Astrocyte of the hippocampus (primary cell): ENCODE measurements around the gene MUCL1.
A peak's percentile ranks its signal among the peaks of the same experiment; 100 is the strongest.
"Not testable (repeated sequence)": the region's sequence is repeated elsewhere in the genome, so short reads cannot be mapped to it uniquely, and the experiment has no call there.

Source experiments
- DNase-seq: peaks from one replicate; pipeline ENCODE4 v3.0.0; 2011; ENCODE audit warnings: low read depth, low spot score

The MUCL1 gene, protein sequence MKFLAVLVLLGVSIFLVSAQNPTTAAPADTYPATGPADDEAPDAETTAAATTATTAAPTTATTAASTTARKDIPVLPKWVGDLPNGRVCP

DNA sequence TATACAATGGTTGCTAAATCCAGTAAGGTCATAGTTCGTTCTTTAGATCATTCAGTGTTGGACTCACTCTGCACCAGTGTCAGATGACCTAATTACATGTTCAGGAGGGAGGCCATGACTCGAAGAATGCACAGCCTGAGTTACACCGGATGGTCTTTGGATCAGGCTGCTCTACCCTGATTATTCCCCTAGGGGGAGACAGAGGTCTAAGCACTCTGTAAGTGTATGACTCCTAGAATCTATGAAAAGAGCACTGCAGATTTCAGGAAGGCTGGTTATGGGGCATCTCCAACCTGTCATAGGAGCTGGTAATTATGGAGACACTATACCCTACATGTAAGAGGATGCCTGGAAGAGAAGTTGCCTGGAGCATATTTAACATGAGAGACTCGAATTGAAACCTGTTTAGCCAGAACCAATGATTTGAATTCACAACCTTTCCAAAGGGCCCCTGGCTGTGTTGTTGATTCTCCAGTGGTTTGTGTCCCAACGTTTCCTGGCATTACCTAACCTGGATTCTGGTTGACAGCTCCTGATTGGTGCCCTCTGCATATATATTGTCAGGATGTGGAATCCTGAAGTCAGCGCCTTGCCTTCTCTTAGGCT lies at the start of gene MUCL1:
Gene MUCL1, plus strand, starts transcription at position 584 of the 606 bp plus-strand sequence. CDS start 67 bp downstream, outside the sequence.
- peak; percentile 75 for DNase-seq

DNA sequence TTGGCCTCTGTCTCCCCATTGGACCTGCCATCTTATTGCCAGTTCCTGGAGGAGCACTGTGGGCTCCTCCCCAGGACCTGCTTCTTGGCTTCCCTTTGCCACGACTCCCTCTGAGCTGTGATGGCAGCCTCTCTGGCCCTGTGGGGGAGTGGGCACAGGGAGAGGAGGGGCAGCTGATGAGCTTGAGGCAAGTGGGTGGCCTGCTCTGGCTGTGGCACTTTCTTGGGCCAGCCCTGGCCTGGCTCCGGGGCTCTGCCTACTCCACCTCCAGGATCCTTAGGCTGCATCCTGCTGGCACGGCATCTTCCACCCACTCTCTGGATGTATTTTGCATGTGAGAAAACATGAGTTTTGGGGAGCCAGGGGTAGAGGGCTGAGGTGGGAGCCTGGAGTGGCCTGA lies 32.6 kb upstream of the MUCL1 start:
- DNase-seq = no peak

DNA sequence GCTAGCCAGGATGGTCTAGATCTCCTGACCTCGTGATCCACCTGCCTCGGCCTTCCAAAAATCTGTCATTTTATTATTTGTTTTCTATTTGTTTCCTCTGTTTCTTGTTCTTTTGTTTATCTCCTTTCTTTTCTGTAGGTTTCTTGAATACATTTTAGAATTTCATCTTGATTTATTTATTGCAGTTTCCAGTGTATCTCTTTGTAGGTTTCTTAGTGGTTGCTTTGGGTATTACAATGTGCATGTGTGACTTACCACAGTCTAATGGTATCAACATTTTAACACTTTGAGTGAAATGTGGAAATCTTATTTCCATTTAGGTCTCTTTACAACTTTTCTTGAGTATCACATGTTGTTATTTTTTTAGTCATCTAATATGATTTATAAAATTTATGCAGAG lies 29.9 kb upstream of the MUCL1 start:
- DNase-seq = no peak

DNA sequence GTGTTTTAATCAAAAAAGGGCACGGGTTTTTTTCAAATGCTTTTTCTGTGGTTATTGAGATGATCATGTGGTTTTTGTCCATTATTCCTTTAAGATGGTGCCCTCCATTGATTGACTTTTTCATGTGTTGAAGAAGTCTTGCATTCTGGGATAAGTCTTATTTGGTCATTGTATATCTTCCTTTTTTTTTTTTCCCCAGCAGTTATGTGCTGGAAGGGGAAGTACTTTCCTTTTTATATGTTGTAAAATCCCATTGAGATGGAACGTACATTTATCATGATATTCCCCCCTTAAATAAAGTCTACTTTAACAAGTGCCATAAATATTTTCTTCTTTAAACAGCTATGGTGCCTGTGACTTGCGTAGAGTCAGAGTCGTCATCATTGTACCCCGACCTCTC lies 24.8 kb upstream of the MUCL1 start:
- no peak for DNase-seq

DNA sequence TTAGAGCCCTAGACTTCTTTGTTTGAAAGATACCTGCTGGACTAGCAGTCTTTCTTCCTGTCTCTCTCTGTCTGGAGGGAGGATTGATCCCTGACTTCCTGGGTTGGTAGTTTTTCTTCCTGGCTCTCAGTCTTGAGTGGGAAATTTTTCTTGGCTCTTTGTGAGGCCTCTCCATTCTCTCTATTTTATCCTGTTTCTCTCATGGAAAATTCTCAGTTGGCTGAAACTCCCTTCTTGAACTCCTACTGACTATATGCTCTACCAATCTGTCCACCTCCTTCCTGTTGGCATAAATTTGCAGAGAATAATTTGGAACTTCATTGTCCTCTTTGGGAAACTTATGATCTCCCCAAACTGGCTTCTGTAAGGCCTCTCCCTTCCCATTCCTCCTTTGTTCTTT lies 24.1 kb upstream of the MUCL1 start:
- DNase-seq = no peak

DNA sequence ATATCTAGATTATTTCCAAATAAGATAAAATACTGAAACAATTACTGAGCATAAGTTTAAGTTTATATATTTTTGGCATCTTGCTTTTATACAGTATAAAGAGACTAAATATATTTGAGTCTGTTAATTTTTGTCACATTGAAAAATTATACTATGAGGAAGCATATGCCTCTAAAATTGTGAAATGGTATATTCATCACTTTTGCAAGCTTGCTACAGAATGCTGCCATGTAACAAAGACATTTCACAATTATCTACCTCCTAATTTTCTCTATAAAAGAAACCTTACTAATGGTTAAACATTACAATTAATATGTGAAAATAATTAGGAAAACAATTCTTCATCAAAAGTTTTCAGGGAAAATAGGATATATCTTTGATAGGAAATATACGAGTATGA lies 22.7 kb upstream of the MUCL1 start:
- no peak for DNase-seq

DNA sequence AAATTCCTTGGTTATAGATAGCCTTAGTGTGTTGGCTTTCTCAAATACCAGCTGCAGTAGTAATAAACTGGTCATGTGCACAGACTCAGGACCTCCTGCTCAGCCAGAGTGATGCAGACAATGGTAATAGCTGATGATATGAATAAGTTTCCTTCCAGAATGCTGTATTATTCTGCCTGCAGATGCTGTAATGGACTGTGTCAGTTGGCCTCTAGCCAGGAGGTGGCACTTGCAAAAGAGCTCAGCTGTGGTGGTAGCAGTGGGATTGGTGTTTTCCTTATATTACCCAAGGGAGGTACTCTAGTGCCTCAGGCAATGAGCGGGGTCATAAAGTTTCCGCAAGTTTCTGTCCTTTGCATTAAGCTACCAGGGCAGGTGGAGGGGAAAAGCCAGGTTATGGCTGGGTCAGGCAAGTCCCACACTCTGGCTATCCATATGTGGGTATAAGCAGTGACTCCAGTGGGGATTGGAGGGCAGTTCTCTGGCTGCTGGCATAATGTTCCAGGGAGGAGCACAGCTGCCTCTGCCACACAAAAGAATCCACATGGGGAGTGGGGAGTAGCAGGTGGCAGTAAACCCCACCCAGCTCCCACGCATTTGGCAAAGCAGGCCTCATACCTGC lies 14.0 kb upstream of the MUCL1 start:
- no peak for DNase-seq

DNA sequence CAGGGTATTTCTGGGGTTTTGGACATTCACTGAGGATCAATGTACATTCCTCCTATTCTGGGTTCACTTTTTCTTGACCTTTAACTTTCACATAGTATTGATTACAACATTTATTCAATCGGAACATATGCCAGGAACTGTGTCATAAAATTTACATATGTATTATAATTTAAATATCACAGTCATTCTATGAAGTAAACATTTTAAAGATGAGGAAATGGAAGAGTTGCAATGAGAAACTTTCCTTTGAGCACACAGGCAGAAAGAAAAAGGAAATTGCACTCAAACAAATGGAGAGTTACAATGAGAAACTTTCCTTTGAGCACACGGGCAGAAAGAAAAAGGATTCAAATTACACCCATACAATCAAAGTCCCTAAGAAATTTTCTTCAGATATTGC lies 3.1 kb downstream of the MUCL1 start:
- DNase-seq = no peak

DNA sequence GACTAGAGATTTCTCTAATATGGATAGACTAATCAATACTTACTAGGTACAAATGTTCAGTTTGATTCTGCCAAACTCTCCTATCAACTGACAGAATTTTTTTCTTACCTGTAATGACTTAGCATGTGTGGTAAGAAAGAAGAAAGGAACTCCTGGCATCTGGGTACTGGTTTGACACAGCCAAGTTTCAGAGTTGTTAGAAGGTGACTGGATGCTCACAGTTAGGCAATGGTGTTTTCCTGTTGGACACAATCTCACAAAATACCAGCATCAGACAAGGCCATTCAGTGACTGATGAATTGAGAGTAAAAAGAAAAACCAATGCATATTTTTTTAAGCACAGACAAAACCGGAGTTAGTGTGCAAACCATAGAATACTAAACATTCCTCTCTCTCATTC lies 4.2 kb downstream of the MUCL1 start:
- no peak for DNase-seq

DNA sequence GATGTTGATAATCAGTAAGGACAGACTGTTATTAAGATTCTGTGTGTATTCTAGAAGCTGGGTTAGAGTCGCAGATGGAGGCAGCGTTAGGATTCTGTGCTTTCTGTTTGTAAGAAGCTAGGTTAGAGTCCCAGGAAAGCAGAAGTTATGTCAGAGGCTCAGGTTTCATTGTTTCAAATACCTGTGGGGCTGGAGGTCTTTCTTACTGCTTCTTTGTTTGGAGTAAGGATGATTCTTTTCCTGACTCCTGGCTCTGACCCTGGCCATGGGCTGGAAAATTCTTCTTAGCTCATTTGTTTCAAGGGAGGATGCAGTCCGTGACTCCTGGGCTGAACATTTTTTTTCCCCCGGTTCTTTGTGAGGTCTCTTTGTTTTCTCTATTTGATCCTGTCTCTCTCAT lies 5.2 kb downstream of the MUCL1 start:
- DNase-seq = no peak

DNA sequence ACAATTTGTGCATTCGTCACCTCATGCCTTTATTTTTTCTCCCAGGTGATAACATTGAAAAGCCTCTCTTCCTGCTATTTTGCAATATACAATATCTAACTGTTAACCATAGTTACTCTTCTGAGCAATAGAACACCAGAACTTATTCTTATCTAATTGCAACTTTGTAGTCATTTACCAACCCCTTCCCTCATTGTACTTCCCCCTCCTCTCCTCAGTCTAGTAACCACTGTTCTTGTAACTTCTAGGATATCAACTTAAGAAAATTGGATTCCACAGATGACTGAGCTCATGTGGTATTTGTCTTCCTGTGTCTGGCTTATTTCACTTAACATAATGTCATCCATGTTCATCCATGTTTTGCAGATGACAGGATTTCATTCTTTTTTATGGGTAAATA lies 7.6 kb downstream of the MUCL1 start:
- DNase-seq = no peak

DNA sequence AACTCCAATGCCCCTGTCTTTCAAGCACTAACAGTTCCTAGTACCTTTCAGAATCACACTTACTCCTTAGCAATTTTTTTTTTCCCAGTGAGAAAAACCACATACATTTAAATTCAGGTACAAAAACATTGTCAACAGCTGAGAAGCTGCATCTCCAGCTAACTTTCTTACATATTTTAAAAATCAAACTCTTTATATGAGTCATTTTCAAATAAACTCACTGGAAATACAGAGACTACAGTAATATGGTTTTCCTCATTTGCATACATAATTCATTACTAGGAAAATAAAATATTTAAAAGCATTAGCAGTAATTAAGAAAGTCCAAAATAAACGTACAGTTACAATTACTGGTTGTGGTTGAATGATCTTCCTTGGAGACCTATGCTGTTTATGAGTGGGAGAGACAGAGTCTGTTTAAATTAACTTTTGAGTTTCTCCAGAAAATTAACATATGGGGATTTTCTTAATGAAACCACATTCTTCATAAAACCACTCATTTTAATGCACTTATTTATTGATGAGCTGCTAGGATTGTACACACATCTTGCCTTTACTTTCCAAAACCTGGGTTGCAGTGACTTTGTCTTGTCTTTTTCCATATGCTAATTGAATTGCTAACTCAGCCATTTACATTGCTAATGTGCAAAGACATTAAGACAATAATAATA lies 9.8 kb downstream of the MUCL1 start:
- DNase-seq = no peak

DNA sequence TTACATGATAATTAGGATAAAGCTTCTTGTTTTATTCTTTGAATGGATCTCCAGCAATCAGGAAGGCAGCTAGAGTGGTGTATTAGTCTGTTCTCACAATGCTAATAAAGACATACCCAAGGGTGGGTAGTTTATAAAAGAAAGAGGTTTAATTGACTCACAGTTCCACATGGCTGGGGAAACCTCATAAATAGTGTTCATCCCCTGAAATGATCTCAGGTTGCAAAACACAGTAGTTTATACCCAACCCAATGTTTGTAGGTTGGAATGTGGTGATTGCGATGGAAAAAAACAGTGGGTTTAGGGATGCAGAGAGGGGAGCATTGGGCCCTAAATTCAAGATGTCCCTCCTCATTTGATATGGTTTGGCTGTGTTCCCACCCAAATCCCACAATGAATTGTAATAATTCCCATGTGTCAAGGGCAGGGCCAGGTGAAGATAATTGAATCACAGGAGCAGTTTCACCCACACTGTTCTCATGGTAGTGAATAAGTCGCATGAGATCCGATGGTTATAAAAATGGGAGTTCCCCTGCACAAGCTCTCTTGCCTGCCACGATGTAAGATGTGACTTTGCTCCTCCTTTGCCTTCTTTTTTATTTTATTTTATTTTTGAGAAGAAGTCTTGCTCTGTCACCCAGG lies 11.5 kb downstream of the MUCL1 start:
- no peak for DNase-seq

DNA sequence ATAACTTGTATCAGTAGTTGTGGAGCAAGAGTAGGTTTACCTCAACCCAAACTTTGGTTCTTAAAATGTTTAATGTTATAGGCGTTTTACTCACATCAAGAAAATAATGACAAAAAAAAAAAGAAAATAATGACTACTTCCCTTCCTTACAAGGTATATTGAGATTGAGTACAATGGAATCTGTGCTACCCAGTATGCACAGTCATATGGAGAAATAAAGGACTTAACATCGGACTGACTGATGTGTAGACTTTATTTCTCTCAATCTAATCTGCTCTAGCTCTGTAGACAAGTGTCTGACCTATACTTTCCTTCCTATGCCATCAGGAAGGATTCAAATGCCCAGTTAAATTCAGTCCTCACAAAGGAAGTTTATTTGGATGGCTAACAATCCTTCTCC lies 14.4 kb downstream of the MUCL1 start:
- DNase-seq = no peak

DNA sequence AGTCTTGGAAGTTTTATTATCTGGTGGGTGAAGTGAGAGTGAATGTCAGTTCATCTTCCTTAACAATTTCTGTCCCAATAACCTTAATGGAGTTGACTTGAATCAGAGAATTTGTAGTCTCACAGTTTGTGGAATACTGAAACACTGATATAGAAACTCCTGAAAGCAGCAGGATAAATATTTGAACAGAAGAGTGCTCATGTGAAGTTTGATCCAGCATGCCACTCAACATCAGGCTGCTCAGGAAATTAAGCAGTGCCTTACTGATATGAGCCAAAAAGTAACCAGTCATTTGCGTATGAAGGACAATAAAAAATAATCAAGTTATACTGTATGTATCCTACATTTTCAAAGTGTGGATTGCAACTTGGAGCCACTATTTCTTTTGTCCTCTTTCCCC lies 15.7 kb downstream of the MUCL1 start:
- no peak for DNase-seq

DNA sequence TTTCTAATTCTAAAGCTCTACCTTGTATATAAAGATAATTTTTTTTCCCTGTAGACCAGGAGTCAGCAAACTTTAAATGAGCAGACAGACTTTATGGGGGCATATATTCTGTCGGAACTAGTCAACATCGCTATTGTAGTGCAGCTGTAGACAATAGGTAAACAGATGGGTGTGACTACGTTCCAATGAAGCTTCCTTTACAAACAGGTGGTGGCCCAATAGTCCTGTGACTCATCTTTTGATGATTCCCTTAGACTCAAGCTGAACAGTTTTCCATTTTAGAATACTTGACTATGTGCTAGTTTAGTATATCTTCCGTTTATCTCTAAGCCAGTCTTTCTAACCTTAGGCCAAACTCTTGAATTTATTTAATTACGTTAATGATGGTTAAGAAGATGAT lies 16.3 kb downstream of the MUCL1 start:
- no peak for DNase-seq

DNA sequence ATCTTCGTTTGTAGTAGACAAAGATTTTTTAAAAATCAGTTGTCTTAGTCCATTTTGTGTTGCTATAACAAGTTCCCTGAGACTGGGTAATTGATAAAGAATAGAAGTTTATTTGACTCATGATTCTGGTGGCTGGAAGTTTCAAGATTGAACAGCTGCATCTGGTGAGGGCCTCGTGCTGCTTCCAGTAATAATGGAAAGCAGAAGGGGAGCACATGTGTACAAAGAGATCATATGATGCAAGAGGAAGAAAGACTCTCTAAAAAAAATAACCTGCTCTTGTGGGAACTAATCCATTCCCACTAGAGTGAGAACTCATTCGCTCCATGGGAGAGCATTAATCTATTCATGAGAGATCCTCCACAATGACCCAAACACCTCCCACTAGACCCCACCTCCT lies 24.8 kb downstream of the MUCL1 start:
- no peak for DNase-seq

DNA sequence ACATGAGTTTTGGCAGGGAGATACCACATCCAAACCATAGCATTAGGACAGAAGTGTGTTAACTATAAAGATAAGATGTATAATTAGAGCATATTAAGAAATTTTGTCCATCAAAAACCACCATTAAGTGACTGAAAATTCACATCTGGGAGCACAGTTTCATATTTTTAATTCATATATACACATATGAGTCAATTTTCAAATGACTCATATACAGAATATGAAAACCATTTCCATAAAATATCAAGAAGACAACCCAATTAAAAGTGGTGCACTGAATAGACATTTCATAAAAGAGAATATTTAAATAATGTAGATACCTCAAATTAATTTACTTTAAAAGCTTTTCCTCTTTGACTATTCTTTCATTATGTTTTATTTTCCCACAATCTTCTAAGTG lies 25.3 kb downstream of the MUCL1 start:
- DNase-seq = no peak

DNA sequence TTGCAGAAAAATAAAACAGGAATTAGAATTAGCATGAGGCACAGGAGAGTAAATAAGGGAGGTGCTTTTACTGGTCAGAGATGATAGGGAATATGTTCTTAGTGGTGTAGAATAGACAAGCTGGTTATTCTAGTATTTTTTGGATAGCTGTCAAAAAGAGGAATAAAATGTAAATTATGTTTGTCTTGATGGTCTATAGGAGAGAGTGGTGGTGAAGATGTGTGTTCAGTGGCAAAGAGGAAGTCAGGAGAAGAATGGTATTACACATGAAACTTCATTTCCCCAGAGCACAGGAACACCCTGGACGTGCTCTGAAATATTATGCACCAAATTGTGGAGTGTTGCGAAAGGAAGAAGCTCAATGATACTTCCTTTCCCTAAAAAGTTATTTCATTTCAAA lies 27.8 kb downstream of the MUCL1 start:
- no peak for DNase-seq

DNA sequence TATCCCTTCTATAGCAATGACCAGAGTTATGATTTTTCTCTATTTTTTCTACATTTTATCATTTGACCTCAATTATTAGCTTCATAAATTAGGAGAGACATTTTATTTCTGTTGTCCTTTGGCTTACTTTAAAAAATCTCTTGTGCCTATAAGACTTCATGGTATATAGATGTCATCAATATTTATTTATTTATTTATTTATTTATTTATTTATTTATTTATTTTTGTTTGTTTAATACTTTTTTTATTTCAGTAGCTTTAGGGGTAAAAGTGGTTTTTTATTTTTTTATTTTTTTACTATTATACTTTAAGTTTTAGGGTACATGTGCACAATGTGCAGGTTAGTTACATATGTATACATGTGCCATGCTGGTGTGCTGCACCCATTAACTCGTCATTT lies 28.3 kb downstream of the MUCL1 start:
- DNase-seq = not testable (repeated sequence)

DNA sequence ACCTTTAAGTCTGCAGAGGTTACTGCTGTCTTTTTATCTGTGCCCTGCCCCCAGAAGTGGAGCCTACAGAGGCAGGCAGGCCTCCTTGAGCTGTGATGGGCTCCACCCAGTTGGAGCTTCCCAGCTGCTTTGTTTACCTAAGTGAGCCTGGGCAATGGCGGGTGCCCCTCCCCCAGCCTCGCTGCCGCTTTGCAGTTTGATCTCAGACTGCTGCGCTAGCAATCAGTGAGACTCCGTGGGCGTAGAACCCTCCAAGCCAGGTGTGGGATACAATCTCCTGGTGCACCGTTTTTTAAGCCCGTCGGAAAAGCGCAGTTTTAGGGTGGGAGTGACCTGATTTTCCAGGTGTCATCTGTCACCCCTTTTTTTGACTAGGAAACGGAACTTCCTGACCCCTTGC lies 34.1 kb downstream of the MUCL1 start:
- DNase-seq = not testable (repeated sequence)

DNA sequence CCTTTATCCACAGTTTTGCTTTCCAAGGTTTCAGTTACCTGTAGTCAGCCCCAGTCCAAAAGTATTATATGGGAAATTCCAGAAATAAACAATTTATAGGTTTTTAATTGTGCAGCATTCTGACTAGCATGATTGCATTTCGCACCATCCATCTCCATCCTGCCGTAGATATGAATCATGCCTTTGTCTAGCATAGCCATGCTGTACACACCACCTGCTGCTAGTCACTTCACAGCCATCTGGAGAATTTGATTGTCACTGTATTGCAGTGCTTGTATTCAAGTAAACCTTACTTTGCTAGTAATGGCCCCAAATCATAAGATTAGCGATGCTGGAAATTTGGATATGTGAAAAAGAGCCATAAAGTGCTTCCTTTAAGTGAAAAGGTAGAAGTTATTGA lies 36.0 kb downstream of the MUCL1 start:
- no peak for DNase-seq
